A673 (cell line): ENCODE data around the gene CAMKK1.

Source experiments
- EZH2 ChIP-seq: fragments of 200-600 bp; sonication (generic); IDR thresholded peaks from 2 replicates; pipeline ENCODE4 v1.6.1; 2017; ENCODE audit warnings: borderline replicate concordance, low read depth, mild to moderate bottlenecking, mixed read lengths, antibody characterized with exemption, low read length; ENCODE audit not compliant: poor library complexity, severe bottlenecking
- TF ChIP-seq, protein P1 (sequence below): fragments of 300-800, 200-600 bp; sonication (generic); conservative IDR thresholded peaks from 2 replicates; pipeline ENCODE4 v1.5.1; 2017; ENCODE audit warnings: low read depth, mild to moderate bottlenecking, antibody characterized with exemption, low read length, moderate library complexity, mixed read lengths

DNA sequence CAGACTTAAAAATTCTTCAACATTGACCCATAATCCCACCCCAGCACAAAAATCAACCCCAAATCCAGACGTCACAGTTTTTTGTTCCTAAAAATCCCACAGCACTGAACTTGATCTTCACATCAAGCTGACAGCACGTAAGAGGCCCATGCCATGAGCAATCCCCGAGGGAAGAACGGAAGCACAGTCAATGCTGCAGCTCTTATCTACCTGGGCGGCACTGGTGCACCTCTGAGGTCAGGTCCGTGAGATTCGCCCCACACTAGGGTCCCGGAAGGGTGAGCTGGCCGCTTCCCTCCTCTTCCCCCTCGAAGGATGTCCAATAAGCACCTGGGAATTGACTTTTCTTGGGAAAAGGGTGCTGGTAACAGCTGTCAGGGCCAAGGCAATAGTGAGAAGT lies 80.6 kb downstream of the CAMKK1 start:
- TF ChIP-seq, protein P1, sequence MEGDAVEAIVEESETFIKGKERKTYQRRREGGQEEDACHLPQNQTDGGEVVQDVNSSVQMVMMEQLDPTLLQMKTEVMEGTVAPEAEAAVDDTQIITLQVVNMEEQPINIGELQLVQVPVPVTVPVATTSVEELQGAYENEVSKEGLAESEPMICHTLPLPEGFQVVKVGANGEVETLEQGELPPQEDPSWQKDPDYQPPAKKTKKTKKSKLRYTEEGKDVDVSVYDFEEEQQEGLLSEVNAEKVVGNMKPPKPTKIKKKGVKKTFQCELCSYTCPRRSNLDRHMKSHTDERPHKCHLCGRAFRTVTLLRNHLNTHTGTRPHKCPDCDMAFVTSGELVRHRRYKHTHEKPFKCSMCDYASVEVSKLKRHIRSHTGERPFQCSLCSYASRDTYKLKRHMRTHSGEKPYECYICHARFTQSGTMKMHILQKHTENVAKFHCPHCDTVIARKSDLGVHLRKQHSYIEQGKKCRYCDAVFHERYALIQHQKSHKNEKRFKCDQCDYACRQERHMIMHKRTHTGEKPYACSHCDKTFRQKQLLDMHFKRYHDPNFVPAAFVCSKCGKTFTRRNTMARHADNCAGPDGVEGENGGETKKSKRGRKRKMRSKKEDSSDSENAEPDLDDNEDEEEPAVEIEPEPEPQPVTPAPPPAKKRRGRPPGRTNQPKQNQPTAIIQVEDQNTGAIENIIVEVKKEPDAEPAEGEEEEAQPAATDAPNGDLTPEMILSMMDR: no peak
- TF ChIP-seq EZH2: no peak
